HUDEP-2 (cell line): ENCODE measurements around the gene SPINK13.
"Not testable (repeated sequence)": the region's sequence is repeated elsewhere in the genome, so short reads cannot be mapped to it uniquely, and the experiment has no call there.

Source experiments
- DNase-seq, 76 experiments: peaks; one replicate each; lab custom pipeline; 2025; ENCODE audit not compliant: unreplicated experiment in 76 of 76; lab: John Stamatoyannopoulos, UW

SPINK13 gene

GRCh38 chr5:148311484-148311883, 42.9 kb downstream of the SPINK13 start:
- no peak for DNase-seq

- no peak for DNase-seq
Observed at GRCh38 chr5:148312153-148312552, 43.6 kb downstream of the SPINK13 start, which contains the start of gene SPINK7. TSS of gene SPINK7 (plus strand) at chr5:148312423. CDS start at chr5:148312484, 61 bp downstream.

GRCh38 chr5:148314187-148314586, 45.6 kb downstream of the SPINK13 start:
- DNase-seq, result no peak

- no peak for DNase-seq
Observed at GRCh38 chr5:148314731-148315130, 46.1 kb downstream of the SPINK13 start.

- DNase-seq, result not testable (repeated sequence)
Observed at GRCh38 chr5:148320011-148320963, 51.7 kb downstream of the SPINK13 start.

GRCh38 chr5:148333262-148333849, 64.8 kb downstream of the SPINK13 start:
- DNase-seq, result no peak

- no peak for DNase-seq
Observed at GRCh38 chr5:148335259-148335658, 66.7 kb downstream of the SPINK13 start, which contains the start of gene SPINK9. TSS of gene SPINK9 (plus strand) at chr5:148335559. CDS start at chr5:148335614, 55 bp downstream.
